ENCODE results near the gene PRDM16.
A peak's percentile ranks its signal among the peaks of the same experiment; 100 is the strongest.

DNA sequence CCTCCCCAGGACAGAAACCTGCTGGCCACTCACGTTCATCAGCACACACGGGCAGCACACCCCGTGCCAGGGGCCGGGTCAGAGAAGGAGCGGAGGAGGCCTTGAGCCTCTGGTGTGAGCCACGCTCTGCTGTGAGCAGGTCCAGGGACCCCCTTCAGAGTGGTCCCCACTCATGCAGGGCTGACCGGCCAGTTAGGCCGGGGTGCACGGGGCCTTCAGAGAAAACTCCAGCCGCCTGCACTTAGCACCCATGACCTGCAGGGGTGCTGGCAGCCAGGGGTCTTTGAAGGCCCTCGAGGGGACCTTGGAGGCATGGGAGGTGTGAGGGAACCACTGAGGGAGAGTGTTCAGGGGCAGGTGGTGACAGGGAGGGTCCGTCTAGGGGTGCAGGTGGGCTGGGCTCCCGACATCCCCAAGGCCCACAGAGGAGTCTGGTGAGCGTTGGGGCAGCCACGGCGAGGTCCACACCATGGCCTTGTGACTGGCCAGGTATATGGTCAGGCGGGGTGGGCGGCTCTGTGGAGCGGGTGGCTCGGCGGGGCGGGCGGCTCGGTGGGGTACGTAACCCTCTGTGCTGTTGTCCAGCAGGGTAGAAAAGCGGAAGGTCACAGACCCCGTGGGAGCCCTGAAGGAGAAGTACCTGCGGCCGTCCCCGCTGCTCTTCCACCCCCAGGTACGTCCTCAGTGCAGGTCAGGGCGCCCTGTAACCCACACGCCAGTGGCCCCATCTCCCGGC is 345.1 kb downstream of the PRDM16 start:
- TF ChIP-seq, protein P1, sequence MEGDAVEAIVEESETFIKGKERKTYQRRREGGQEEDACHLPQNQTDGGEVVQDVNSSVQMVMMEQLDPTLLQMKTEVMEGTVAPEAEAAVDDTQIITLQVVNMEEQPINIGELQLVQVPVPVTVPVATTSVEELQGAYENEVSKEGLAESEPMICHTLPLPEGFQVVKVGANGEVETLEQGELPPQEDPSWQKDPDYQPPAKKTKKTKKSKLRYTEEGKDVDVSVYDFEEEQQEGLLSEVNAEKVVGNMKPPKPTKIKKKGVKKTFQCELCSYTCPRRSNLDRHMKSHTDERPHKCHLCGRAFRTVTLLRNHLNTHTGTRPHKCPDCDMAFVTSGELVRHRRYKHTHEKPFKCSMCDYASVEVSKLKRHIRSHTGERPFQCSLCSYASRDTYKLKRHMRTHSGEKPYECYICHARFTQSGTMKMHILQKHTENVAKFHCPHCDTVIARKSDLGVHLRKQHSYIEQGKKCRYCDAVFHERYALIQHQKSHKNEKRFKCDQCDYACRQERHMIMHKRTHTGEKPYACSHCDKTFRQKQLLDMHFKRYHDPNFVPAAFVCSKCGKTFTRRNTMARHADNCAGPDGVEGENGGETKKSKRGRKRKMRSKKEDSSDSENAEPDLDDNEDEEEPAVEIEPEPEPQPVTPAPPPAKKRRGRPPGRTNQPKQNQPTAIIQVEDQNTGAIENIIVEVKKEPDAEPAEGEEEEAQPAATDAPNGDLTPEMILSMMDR (conservative IDR thresholded peaks at IDR 0.05; ENCODE audit: low read depth, low read length), result peak; percentile 31; the same call in 1 of the 2 replicates
- no peak for TF ChIP-seq EZH2phosphoT487 (IDR thresholded peaks at IDR 0.05; ENCODE audit: borderline replicate concordance, low read length)
